RWPE1 (cell line): ENCODE data around the gene FDXR.

Source experiments
- CTCF ChIA-PET: fragments of 350-600 bp; sonication (Branson Sonifier 250); formaldehyde crosslinking; extraction: SDS; loops from one replicate; lab custom pipeline; 2021; lab: Yijun Ruan, JAX
- POLR2A ChIA-PET: fragments of 400-600 bp; formaldehyde crosslinking; extraction: SDS; loops from one replicate; lab custom pipeline; 2020; ENCODE audit warnings: antibody characterized with exemption; ENCODE audit not compliant: low non-redundant PET; lab: Yijun Ruan, JAX
- DNase-seq: peaks from one replicate; pipeline ENCODE4 v3.0.0; 2012; ENCODE audit warnings: low spot score
- H3K27ac ChIP-seq: fragments of 450-650 bp; 2 replicates; pipeline ENCODE4 v1.5.1; 2017
- TF ChIP-seq, protein P1 (sequence below): fragments of 450-650 bp; conservative IDR thresholded peaks from 2 replicates; pipeline ENCODE4 v1.5.1; 2017; ENCODE audit warnings: low read depth, mild to moderate bottlenecking

Gene FDXR, protein sequence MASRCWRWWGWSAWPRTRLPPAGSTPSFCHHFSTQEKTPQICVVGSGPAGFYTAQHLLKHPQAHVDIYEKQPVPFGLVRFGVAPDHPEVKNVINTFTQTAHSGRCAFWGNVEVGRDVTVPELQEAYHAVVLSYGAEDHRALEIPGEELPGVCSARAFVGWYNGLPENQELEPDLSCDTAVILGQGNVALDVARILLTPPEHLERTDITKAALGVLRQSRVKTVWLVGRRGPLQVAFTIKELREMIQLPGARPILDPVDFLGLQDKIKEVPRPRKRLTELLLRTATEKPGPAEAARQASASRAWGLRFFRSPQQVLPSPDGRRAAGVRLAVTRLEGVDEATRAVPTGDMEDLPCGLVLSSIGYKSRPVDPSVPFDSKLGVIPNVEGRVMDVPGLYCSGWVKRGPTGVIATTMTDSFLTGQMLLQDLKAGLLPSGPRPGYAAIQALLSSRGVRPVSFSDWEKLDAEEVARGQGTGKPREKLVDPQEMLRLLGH

DNA sequence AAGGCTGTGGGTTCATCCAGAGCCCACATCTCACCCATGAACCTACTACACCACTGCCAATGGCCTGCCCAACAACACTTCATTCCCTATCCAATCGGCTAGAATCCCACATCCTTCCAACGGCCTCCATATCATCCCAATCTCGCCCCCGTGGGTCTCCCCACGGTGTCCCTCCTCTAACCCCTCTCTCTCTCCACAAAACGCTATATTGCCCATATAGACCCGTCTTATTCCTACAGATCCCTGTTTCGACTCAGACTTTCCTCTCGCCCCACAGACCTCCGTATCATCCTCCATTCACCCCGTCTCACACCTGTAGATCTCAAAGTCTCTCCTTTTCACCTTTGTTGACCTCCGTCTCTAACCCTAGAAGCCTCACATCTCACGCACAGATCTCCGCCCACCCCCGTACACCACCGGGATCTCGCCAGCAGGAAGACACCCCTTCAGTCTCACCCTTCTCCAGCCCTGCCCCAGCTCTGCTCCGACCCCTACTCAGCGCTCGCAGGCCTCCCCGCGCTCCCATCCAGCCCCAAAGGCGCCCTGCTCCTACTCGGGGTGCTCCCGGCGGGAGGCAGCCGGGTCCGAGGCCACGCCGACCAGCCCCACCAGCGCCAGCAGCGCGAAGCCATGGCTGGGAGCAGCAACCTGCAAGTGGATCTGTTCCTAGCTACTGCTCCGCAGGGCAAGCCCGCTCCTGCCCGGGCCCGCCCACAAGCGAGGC is at the start of gene FDXR:
TSS of gene FDXR (minus strand) at position 682 of the 724 bp plus-strand sequence. CDS start at position 632, 50 bp downstream.
- peak within 1 kb of the TSS; percentile 86 for H3K27ac ChIP-seq
- DNase-seq: peak; percentile 46
- CTCF ChIA-PET: interaction anchor here (0.6 to 1.4 kb wide), 4 partner anchors 9 to 86 kb away, joined by 3 to 7 read pairs (median 4); partner anchors contain the start of gene GRIN2C
- TF ChIP-seq, protein P1, sequence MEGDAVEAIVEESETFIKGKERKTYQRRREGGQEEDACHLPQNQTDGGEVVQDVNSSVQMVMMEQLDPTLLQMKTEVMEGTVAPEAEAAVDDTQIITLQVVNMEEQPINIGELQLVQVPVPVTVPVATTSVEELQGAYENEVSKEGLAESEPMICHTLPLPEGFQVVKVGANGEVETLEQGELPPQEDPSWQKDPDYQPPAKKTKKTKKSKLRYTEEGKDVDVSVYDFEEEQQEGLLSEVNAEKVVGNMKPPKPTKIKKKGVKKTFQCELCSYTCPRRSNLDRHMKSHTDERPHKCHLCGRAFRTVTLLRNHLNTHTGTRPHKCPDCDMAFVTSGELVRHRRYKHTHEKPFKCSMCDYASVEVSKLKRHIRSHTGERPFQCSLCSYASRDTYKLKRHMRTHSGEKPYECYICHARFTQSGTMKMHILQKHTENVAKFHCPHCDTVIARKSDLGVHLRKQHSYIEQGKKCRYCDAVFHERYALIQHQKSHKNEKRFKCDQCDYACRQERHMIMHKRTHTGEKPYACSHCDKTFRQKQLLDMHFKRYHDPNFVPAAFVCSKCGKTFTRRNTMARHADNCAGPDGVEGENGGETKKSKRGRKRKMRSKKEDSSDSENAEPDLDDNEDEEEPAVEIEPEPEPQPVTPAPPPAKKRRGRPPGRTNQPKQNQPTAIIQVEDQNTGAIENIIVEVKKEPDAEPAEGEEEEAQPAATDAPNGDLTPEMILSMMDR: no peak
- POLR2A ChIA-PET: interaction anchor here (0.8 to 1.1 kb wide), 3 partner anchors 17 to 96 kb away, joined by 3 to 9 read pairs (median 4); partner anchors contain the start of gene NAT9

GRCh38 chr17:74922172-74922571 is 49.4 kb upstream of the FDXR start:
- TF ChIP-seq, protein P1: no peak
- ChIA-PET CTCF (interaction anchor here (1.8 to 7.8 kb wide), 2 partner anchors 29 to 36 kb away, joined by 5 to 113 read pairs; no protein-coding TSS in a partner anchor), POLR2A (no interaction called here)
- H3K27ac ChIP-seq: peak overlapping the region; percentile 76
- DNase-seq: no peak

GRCh38 chr17:74921769-74922168 is 49.0 kb upstream of the FDXR start:
- POLR2A ChIA-PET: interaction anchor here (0.6 kb wide), 1 partner anchor 121 kb away, joined by 4 read pairs; no protein-coding TSS in a partner anchor
- no peak for DNase-seq
- CTCF ChIA-PET: interaction anchor here (1.5 to 7.8 kb wide), 2 partner anchors 36 to 90 kb away, joined by 3 to 113 read pairs; no protein-coding TSS in a partner anchor
- peak overlapping the region; percentile 76 for H3K27ac ChIP-seq
- TF ChIP-seq, protein P1: no peak

DNA sequence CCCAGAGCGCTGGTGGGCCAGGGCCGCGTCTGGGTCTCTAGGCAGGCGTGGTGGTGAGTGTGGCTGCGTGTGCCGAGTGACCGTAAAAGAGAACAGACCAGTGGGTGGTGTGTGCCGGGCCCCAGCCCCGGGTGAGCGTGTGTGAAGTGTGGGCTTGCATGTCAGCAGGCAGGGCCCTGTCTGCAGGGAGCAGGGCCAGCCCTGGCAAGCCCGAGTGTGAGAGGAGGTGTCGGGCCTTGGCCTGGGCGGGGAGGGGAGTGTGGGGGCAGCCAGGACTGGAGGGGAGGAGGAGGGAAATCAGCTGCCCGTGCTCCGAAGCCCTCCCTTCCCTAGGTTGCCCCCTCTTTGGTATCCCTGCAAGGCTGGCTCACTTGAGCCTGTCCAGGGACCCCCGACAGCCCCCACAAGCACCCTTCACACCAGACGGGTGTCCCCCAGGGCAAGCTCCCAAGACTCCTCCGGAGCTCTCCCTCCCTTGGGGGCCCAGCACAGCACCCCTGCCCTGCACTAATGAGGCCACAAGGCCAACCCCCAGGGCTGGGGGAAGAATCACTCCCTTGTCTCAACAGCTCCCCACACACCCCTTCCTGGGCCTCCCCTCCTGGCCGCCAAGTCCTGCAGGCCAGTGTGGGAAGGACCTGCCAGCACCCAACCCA is 48.4 kb upstream of the FDXR start:
- peak; percentile 36 for DNase-seq
- peak overlapping the region; percentile 76 for H3K27ac ChIP-seq
- CTCF ChIA-PET: interaction anchor here (0.7 to 7.8 kb wide), 5 partner anchors 37 to 150 kb away, joined by 3 to 113 read pairs (median 4); no protein-coding TSS in a partner anchor
- POLR2A ChIA-PET: interaction anchor here (0.6 kb wide), 1 partner anchor 122 kb away, joined by 4 read pairs; no protein-coding TSS in a partner anchor
- TF ChIP-seq, protein P1: no peak

DNA sequence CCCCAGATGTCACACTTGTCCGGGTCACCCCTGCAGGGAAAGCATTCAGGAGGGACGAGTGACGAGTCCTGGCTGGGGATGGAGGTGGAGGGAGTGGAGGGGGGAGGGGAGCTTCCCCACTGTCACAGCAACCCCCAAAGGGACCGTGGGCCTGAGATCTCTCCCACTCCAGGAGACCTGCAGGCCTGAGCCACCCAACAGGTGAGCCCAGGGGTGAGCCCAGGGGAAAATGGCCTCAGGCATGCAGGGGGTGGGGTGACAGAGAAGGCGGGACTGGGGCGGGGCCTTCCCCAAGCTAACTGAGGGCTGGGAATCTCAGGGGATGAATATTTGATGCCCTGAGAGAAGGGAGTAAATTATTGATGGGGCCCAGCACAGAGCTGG is 47.8 kb upstream of the FDXR start:
- TF ChIP-seq, protein P1: no peak
- ChIA-PET POLR2A (no interaction called here), CTCF (interaction anchor here (0.7 to 7.8 kb wide), 5 partner anchors 37 to 150 kb away, joined by 3 to 113 read pairs (median 4); no protein-coding TSS in a partner anchor)
- peak overlapping the region; percentile 76 for H3K27ac ChIP-seq
- DNase-seq: peak; percentile 52
